ENCODE results near the gene DUOXA1.

Gene DUOXA1

DNA sequence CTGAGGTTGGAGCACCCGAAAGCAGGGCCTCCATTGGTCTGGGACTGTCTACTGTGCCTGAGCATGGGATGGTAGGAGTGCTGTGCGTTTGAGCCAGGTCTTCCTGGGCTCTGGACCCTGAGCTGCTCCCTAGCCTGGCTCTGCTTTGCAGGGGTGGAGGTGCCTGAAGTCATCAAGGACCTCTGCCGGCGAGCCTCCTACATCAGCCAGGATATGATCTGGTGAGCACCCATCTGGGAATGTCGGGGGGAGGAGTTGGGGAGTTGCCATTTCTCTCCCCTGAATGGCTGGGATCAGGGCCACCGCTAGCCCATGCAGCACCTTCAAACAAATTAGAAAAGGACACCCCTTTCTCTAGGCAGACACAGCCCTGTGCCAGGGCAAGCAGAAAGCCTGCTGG is 20.8 kb upstream of the DUOXA1 start:
- no peak for DNase-seq (ENCODE audit: extremely low read depth, insufficient read length)
- no peaks in the 10 kb centered on the region; the same call in 1 of the 2 replicates for H3K36me3 ChIP-seq (ENCODE audit: control insufficient read depth, insufficient read depth, low read length)
- H3K4me3 ChIP-seq (replicated peaks; ENCODE audit: low read depth, low read length) = no peak overlapping the region
- no peaks in the 10 kb centered on the region for H3K27me3 ChIP-seq (replicated peaks; ENCODE audit: control insufficient read depth, insufficient read depth, low read length)
- TF ChIP-seq CTCF (IDR thresholded peaks at IDR 0.05; ENCODE audit: insufficient read depth, low read length, poor library complexity, severe bottlenecking) = no peak

GRCh38 chr15:45149060-45149459 is 19.4 kb upstream of the DUOXA1 start:
- no peaks in the 10 kb centered on the region for H3K27me3 ChIP-seq (replicated peaks; ENCODE audit: control insufficient read depth, insufficient read depth, low read length)
- no peaks in the 10 kb centered on the region; the same call in 1 of the 2 replicates for H3K36me3 ChIP-seq (ENCODE audit: control insufficient read depth, insufficient read depth, low read length)
- DNase-seq (ENCODE audit: extremely low read depth, insufficient read length) = no peak
- H3K4me3 ChIP-seq (replicated peaks; ENCODE audit: low read depth, low read length) = no peak overlapping the region
- TF ChIP-seq CTCF (IDR thresholded peaks at IDR 0.05; ENCODE audit: insufficient read depth, low read length, poor library complexity, severe bottlenecking) = no peak

DNA sequence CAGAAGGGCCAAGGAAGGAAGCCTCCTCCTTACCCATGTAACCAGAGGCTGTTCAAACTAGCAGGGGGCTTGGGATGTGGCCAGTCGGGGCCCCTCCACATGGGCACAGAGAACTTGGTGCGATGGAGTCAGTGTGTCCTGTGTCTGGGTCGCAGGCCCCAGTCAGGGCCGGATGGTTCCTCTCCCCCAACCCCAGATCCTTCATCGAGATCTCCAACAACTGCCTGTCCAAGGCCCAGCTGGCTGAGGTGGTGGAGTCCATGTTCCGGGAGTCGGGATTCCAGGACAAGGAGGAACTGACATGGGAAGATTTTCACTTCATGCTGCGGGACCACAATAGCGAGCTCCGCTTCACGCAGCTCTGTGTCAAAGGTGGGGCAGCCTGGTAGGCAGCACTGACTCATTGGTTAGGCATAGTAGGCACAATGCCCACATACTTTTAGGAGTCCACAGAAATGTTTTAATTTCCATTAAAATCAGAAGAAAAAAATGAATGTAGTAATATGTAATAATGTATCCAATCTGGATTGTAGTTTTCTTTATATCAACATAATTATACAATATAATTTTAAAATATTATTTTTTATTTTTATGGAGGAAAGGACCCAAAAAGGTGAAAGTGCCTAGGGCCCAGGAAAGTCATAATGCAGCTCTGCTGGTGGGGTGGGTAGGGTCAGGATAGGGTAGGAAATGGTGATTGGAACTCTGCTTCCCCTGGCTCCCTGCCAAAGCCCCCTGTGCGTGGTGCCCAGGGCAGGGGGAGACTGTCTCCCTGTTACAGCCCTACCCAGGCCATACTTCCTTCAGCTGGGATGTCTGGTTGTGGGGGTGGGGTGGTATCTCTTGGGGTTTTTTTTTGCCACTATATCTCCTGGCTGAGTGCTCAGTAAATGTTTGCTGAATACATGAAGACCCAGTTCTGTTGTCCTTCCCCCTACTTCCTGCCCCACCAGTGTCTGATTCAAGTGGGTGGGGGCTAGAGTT is 18.7 kb upstream of the DUOXA1 start:
- no peak for TF ChIP-seq CTCF (IDR thresholded peaks at IDR 0.05; ENCODE audit: insufficient read depth, low read length, poor library complexity, severe bottlenecking)
- Histone ChIP-seq H3K36me3 (ENCODE audit: control insufficient read depth, insufficient read depth, low read length) (no peaks in the 10 kb centered on the region; the same call in 1 of the 2 replicates), H3K4me3 (replicated peaks; ENCODE audit: low read depth, low read length) (no peak overlapping the region), H3K27me3 (replicated peaks; ENCODE audit: control insufficient read depth, insufficient read depth, low read length) (no peaks in the 10 kb centered on the region)
- no peak for DNase-seq (ENCODE audit: extremely low read depth, insufficient read length)

- no peak for DNase-seq (ENCODE audit: extremely low read depth, insufficient read length)
- H3K4me3 ChIP-seq (replicated peaks; ENCODE audit: low read depth, low read length) = no peak overlapping the region
- no peak for TF ChIP-seq CTCF (IDR thresholded peaks at IDR 0.05; ENCODE audit: insufficient read depth, low read length, poor library complexity, severe bottlenecking)
Measured at GRCh38 chr15:45147606-45148005, 17.9 kb upstream of the DUOXA1 start.

DNA sequence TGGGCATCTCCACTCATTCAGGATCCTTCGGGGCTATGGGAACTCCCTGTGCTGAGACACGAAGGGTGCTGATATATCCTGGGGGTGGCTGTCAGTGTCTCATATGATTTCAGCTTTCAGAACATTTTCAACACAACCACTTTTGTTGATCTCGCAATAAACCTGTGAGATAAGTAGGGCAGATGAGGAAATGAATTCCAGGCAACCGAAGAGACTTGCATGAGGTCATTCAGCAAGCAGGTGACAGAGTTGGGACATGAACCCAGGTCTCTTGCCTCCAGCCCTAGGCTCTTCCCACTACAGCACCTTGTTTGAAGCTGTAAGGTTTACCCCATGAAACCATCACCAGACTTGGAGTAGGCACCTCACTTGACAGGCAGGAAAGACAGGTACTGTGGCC is 16.7 kb upstream of the DUOXA1 start:
- Histone ChIP-seq H3K36me3 (ENCODE audit: control insufficient read depth, insufficient read depth, low read length) (no peaks in the 10 kb centered on the region), H3K4me3 (replicated peaks; ENCODE audit: low read depth, low read length) (no peak overlapping the region), H3K27me3 (replicated peaks; ENCODE audit: control insufficient read depth, insufficient read depth, low read length) (no peaks in the 10 kb centered on the region)
- no peak for TF ChIP-seq CTCF (IDR thresholded peaks at IDR 0.05; ENCODE audit: insufficient read depth, low read length, poor library complexity, severe bottlenecking)
- DNase-seq (ENCODE audit: extremely low read depth, insufficient read length) = no peak

More at GRCh38 chr15:45147606-45148005, 17.9 kb upstream of the DUOXA1 start:
- Histone ChIP-seq H3K27me3 (replicated peaks; ENCODE audit: control insufficient read depth, insufficient read depth, low read length) (no peaks in the 10 kb centered on the region), H3K36me3 (ENCODE audit: control insufficient read depth, insufficient read depth, low read length) (no peaks in the 10 kb centered on the region; the same call in 1 of the 2 replicates)

All from GM06990 (cell line).